NCI-H345 (cell line): ENCODE measurements around the gene C1RL.
"Not testable (repeated sequence)": the region's sequence is repeated elsewhere in the genome, so short reads cannot be mapped to it uniquely, and the experiment has no call there.

ENCODE experiments used
- DNase-seq: peaks from one replicate; lab custom pipeline; 2025; lab: John Stamatoyannopoulos, UW

Gene C1RL

GRCh38 chr12:7114008-7114407 lies 5.0 kb upstream of the C1RL start:
- DNase-seq, result no peak

GRCh38 chr12:7113389-7113871 lies 4.4 kb upstream of the C1RL start:
- DNase-seq, result peak; percentile 35

- no peak for DNase-seq
These were observed 3.0 kb upstream of the C1RL start for GRCh38 chr12:7112041-7112440.

DNA sequence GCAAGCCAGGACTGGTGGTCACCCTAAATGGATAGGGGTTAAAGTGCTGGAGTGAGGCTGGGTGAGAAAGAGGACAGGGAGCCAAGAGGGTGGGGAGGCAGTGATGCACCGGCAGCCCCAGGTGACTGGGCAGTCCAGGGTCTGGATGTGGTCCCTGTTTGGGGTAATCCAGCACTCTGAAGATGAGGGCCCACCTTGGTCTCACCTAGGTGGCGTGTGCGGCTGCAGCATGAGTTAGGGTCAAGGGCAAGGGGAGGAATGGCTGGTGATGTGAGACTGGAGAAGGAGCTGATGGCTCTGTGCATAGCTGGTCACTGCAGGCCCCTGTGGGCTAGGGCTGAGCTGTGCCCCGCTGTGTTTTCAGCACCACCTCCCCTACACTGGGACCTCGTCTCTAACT lies 1.6 kb upstream of the C1RL start:
- no peak for DNase-seq

- DNase-seq, result no peak
These were observed 532 bp upstream of the C1RL start for GRCh38 chr12:7109572-7109920.

DNA sequence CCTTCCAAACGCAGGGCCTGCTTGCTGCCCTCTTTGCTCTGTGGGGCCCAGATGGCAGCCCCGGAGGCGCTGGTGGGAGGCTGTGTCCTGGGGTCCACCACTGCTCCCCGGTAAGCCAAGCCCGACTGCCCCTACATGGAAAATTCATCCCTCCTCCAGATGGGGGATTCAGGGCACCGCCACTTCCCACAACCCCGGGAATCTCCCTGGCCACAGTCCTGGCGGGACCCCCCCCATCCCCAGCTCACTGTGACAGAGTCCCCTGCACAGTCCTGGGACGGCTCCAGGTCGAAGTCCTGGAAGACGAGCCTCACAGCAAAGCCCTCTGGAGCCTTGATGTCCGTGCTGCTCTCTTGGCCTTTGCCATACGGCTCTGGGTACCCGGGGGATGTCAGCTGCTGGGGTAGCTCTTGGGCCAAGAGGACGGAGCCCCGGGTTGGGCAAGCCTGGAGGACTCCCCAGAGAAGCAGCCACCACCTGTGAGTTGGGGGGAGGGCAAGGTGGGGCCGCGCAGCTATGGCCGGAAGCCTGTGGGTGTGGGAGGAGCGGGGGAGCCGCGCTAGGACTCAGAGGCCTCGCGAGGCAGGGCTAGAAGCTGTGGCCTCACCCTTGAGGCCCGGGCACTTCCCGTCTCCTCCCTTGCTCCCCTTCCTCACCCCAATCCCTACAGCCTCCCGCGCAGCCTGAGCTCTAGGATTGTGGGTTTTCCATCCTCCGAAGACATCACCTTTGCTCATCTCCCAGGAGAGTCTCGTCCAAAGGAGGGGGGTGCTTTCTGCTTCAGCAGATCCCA lies 815 bp downstream of the C1RL start:
- DNase-seq, result no peak

- no peak for DNase-seq
These were observed 1.4 kb downstream of the C1RL start for GRCh38 chr12:7107636-7108002.

DNA sequence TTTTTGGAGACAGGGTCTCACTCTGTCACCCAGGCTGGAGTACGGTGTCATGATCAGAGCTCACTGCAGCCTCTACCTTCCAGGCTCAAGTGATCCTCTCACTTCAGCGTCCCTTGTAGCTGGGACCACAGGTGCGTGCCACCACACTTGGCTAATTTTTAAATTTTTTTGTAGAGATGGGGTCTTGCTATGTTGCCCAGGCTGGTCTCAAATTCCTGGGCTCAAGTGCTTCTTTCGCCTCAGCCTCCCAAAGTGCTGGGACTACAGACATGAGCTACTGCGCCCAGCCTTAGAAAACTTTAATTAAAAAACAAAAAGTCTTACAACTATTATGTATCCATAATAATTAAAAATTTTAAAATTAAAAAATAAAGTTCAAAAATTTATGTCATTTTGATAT lies 1.8 kb downstream of the C1RL start:
- DNase-seq, result not testable (repeated sequence)

GRCh38 chr12:7106082-7106481 lies 2.9 kb downstream of the C1RL start:
- no peak for DNase-seq

DNA sequence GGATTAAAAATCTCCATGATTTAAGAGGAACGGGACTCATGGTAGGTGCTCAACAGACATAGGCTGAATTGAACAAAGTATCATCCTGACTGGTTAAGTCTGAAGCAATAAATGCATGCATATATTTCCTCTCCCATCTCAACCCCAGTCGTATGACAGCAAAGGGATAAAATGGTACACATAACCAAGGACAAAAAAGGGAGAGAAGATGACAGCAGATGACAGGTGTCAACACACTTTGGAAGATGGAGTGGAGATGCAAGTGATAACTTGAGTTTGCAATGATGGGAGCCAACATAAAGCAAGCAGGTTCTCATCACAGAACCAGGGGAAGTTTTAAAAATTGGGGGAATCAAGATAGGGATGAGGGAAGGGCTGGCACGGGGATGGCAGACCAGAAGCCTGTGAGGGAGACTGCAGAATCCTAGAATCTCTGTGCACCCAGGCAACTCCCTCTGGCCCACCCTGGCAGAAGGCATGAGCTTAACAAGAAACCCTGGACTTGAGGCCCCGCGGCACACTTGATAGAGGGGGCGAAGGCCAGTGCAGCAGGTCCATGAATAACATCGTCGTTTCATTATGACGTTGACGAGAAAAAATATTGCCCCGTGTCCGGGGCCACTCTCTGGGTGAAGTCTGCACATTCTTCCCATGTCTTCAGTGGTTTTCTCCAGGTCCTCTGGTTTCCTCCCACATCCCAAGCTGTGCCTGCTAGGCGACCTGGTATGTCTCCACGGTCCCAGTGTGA lies 5.0 kb downstream of the C1RL start:
- DNase-seq, result no peak

DNA sequence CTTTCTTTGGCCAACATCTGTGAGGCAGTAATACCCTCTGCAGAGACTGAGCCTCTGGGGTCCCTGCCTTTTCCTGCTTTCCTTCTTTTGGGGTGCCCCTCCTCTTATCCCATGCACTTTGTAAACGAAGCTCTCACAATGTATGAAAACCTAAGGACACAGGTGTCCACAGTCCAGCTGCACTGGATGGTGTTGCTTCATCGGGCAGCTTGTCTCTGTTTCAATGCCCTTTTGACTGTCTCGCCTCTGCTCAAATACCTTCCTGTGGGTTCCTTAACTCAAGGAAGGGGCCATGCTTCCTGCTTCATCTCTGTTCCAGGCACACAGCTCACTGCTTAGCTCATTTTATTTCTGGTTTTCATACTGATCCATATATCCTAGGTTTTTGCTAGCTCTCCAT lies 6.4 kb downstream of the C1RL start:
- DNase-seq, result no peak

- DNase-seq, result no peak
These were observed 7.3 kb downstream of the C1RL start for GRCh38 chr12:7101694-7102131.

DNA sequence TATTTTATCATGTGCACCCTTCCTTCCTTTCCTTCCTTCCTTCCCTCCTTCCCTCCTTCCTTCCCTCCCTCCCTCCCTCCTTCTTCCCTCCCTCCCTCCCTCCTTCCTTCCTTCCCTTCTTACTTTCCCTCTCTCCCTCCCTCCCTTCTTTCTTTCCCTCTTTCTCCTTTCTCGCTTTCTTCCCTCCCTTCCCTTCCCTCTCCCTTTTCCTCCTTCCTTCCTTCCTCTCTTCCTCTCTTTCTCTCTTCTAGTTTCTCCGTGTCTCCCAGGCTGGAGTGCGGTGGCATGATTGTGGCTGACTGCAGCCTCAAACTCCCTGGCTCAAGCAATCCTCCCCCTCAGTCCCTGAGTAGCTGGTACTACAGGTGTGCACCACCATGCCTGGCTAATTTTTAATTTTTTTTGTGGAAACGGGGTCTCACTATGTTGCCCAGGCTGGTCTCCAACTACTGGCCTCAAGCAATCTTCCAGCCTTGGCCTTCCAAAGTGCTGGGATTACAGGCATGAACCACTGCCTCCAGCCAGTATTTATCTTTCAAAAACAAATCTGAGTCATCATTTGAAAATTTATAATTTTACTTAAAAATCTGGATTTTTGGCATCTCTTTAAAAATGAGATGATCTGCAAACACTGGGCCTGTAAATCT lies 7.8 kb downstream of the C1RL start:
- DNase-seq, result no peak

GRCh38 chr12:7100239-7100638 lies 8.8 kb downstream of the C1RL start:
- no peak for DNase-seq

GRCh38 chr12:7099290-7099996 lies 9.6 kb downstream of the C1RL start:
- DNase-seq, result peak; percentile 59

- DNase-seq, result peak; percentile 7
These were observed 12.0 kb downstream of the C1RL start for GRCh38 chr12:7096979-7097378.

DNA sequence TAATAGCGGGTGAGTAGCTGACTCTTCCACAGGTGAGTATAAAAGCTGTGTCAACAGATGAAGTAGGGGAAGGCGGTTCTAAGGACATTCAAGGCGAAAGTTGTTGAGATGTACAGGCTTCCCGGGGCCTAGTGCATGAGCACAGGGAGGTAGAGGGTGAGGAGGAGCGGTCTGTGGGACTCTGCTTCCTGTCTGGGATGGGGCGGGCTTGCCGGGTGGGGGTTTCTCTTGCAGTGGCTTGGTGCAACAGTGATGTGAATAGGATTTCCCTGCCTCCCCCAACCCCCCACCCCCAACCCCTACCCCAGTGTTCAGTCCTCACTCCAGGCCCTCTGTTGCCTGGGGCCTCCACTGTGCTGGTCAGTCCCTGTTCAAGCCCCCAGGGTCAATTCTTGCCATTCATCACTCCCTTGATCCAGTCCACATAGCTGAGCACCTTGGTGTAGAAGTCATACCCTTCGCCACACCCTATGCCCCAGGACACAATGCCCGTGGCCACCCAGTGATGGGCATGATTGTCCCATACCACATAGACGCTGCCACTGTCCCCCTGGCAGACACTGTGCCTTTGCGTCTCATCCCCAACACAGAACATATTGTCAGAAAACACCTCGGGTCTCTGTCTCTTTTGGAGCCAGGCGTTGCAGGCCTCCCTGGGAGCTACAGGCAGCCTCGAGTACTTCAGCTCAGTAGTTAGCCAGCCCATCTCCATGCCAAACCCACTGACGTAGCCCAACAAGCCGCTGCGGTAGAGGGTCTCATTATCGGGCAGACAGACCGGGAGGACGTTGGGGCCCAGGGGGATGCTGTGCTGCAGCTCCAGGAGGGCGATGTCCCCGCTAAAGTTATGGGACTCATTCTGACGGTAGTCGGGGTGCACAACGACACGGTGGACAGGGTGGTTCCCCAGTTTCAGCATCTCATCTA lies 12.7 kb downstream of the C1RL start:
- DNase-seq, result no peak

DNA sequence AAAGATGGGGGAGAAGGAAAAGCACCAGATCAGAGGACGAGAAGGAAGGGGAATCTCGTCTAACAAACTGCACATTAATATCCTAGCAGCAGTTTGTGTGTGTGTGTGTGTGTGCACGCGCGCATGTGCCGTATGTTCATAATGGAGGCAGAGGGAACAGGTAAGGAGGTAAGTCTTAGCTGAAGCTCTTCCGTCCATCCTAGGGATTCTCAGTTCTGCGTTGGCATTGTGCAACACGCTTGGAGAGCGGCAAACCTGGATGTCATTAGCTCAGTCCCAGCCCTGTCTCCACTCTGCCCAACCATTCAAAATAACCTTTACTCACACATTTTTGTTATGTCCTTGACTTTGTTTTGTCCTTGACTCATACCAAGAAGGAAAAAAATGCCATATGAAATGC lies 15.1 kb downstream of the C1RL start:
- DNase-seq, result no peak

GRCh38 chr12:7093486-7093885 lies 15.5 kb downstream of the C1RL start:
- DNase-seq, result no peak

GRCh38 chr12:7092986-7093460 lies 16.0 kb downstream of the C1RL start:
- DNase-seq, result no peak
